PC-9 (cell line): Measurements from ENCODE around the gene IRGC.

Source experiments
- EZH2 ChIP-seq: fragments of 200-600 bp; sonication (generic); IDR thresholded peaks from 2 replicates; pipeline ENCODE4 v1.8.0; 2017; ENCODE audit warnings: antibody characterized with exemption, low read depth
- TF ChIP-seq, protein P1 (sequence below): fragments of 200-600 bp; sonication (generic); conservative IDR thresholded peaks from 2 replicates; pipeline ENCODE4 v1.6.1; 2017; ENCODE audit warnings: mixed run types, antibody characterized with exemption, mild to moderate bottlenecking, moderate library complexity

GRCh38 chr19:43752287-43752875 is 36.5 kb downstream of the IRGC start:
- TF ChIP-seq, protein P1, sequence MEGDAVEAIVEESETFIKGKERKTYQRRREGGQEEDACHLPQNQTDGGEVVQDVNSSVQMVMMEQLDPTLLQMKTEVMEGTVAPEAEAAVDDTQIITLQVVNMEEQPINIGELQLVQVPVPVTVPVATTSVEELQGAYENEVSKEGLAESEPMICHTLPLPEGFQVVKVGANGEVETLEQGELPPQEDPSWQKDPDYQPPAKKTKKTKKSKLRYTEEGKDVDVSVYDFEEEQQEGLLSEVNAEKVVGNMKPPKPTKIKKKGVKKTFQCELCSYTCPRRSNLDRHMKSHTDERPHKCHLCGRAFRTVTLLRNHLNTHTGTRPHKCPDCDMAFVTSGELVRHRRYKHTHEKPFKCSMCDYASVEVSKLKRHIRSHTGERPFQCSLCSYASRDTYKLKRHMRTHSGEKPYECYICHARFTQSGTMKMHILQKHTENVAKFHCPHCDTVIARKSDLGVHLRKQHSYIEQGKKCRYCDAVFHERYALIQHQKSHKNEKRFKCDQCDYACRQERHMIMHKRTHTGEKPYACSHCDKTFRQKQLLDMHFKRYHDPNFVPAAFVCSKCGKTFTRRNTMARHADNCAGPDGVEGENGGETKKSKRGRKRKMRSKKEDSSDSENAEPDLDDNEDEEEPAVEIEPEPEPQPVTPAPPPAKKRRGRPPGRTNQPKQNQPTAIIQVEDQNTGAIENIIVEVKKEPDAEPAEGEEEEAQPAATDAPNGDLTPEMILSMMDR: no peak
- no peak for TF ChIP-seq EZH2
